ENCODE data around the gene ZNF493.

Gene ZNF493

DNA sequence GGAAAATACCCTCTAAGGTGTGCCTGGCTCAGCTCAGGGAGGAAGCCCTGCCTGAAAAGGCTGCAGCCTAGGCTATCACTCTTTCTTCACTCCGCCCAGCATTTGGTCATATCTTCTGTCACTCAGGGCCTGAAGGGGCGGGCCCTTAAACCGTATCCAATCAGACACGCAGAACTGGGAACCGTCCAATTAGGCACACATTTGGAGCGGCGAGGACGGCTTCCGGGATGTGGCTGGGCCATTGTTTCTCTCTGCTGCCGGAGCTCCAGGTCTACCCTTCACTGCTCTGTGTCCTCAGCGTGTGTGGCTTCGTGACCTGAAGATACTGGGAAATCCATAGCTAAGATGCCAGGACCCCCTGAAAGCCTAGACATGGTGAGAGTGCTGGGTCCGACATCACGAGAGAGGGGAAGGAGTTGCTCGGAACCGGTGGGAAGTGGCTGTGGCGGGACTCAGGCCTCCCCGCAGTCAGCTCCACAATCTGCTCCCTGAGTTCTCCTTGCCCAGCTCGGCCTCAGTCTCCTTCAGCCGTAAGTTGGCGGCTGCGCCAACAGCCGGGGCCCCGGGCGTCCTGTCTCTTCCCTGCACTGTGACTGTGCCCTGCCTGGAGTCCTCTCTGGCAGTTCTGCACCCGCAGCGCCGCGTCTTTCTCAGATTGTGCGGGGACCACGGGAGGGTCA lies at the start of gene ZNF493:
TSS of gene ZNF493 (plus strand) at position 241 of the 680 bp plus-strand sequence. CDS start at position 346, 105 bp downstream.
- Histone ChIP-seq H3K9ac (ENCODE audit: low read length in 5 of 5) (peak within 1 kb of the TSS; percentile 87 to 98 (median 92)), H3K9me3 (ENCODE audit: control insufficient read depth in 5 of 5, low read length in 5 of 5) (no peaks in the 10 kb centered on the region), H3K27me3 (ENCODE audit: control insufficient read depth in 5 of 5, insufficient read depth in 4 of 5, low read length in 5 of 5) (no peaks in the 10 kb centered on the region), H3K4me3 (ENCODE audit: low read depth in 1 of 5, low read length in 5 of 5) (peak within 1 kb of the TSS; percentile 98 to 100 (median 100)), H3K27ac (ENCODE audit: low read depth, low read length) (peak within 1 kb of the TSS; percentile 86), H3K36me3 (ENCODE audit: control insufficient read depth in 5 of 5, insufficient read depth in 5 of 5, low read length in 5 of 5) (peaks cover 0 to 8% (median 3%) of the 10 kb centered on the region in 5 donors), H3K4me1 (ENCODE audit: control insufficient read depth in 5 of 5, insufficient read depth in 5 of 5, low read length in 5 of 5) (peaks cover 5 to 17% (median 12%) of the 10 kb centered on the region in 5 donors)

DNA sequence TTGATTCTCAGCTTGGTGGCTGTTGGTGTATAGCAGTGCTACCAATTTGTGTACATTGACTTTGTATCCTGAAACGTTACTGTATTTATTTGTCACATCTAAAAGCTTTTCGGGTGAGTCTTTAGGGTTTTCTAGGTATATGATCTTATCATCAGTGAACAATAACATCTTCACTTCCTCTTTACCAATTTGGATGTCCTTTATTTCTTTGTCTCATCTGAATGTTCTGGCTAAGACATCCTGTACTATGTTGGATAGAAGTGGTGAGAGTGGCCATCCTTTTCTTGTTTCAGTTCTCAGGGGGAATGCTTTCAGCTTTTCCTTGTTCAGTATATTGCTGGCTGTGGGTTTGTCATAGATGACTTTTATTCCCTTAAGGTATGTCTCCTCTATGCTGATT lies 44.1 kb upstream of the ZNF493 start:
- H3K4me1 ChIP-seq (ENCODE audit: control insufficient read depth in 5 of 5, insufficient read depth in 5 of 5, low read length in 5 of 5) = no peaks in the 10 kb centered on the region
- H3K27me3 ChIP-seq (ENCODE audit: control insufficient read depth in 5 of 5, insufficient read depth in 4 of 5, low read length in 5 of 5) = no peaks in the 10 kb centered on the region
- H3K9ac ChIP-seq (ENCODE audit: low read length in 5 of 5) = no peak overlapping the region
- no peak overlapping the region for H3K27ac ChIP-seq (ENCODE audit: low read depth, low read length)
- no peak overlapping the region for H3K4me3 ChIP-seq (ENCODE audit: low read depth in 1 of 5, low read length in 5 of 5)
- H3K9me3 ChIP-seq (ENCODE audit: control insufficient read depth in 5 of 5, low read length in 5 of 5) = peaks cover 2 to 5% (median 4%) of the 10 kb centered on the region in 5 donors
- no peaks in the 10 kb centered on the region for H3K36me3 ChIP-seq (ENCODE audit: control insufficient read depth in 5 of 5, insufficient read depth in 5 of 5, low read length in 5 of 5)

DNA sequence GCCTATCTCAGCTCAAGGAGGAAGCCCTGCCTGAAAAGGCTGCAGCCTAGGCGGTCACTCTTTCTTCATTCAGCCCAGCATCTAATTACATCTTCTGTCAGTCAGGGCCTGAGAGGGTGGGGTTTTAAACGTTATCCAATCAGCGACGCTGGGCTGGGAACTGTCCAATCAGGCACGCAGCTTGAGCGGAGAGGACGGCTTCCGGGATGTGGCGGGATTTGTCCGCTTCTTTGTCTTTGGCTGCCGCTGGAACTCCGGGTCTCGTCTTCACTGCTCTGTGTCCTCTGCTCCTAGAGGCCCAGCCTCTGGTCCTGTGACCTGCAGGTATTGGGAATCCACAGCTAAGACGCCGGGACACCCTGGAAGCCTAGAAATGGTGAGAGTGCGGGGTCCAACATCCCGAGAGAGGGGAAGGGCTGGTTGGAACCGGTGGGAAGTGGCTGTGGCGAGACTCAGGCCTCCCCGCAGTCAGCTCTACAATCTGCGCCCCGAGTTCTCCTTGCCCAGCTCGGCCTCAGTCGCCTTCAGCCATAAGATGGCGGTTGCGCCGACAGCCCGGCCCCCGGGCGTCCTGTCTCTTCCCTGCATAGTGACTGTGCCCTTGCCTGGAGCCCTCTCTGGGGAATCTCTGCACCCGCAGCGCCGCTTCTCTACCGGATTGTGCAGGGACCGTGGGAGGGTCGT lies 38.0 kb upstream of the ZNF493 start, which contains the start of gene ZNF738:
TSS of gene ZNF738 (plus strand) at position 233 of the 684 bp plus-strand sequence. CDS start at position 374, 141 bp downstream.
- no peaks in the 10 kb centered on the region for H3K9me3 ChIP-seq (ENCODE audit: control insufficient read depth in 5 of 5, low read length in 5 of 5)
- H3K4me1 ChIP-seq (ENCODE audit: control insufficient read depth in 5 of 5, insufficient read depth in 5 of 5, low read length in 5 of 5) = peaks cover 2 to 13% (median 4%) of the 10 kb centered on the region in 5 donors
- no peaks in the 10 kb centered on the region for H3K27me3 ChIP-seq (ENCODE audit: control insufficient read depth in 5 of 5, insufficient read depth in 4 of 5, low read length in 5 of 5)
- peak within 1 kb of the TSS; percentile 57 for H3K27ac ChIP-seq (ENCODE audit: low read depth, low read length)
- peaks cover 0 to 3% (median 0%) of the 10 kb centered on the region in 5 donors for H3K36me3 ChIP-seq (ENCODE audit: control insufficient read depth in 5 of 5, insufficient read depth in 5 of 5, low read length in 5 of 5)
- peak within 1 kb of the TSS; percentile 73 to 94 (median 84) for H3K9ac ChIP-seq (ENCODE audit: low read length in 5 of 5)
- peak within 1 kb of the TSS; percentile 74 to 97 (median 95) for H3K4me3 ChIP-seq (ENCODE audit: low read depth in 1 of 5, low read length in 5 of 5)

DNA sequence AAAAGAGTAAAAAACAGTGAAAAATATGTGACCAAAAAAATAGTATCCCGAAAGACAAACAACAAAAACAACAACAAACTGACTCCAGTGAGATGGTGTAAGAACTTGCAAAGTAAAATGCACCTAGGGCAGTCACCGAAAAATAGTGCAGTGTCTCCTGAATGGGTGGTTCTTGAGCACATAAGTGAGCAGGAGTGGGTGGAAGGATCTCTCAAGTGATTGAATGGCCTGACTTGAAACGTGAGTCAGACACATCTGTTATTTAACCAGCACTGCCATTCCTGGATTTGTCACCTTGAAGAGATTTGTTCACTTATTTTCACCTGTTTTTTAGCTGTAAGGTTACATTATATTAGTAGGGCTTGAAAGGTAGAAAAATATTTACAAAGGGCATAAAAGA lies 34.6 kb upstream of the ZNF493 start:
- Histone ChIP-seq H3K36me3 (ENCODE audit: control insufficient read depth in 5 of 5, insufficient read depth in 5 of 5, low read length in 5 of 5) (peaks cover 0 to 12% (median 3%) of the 10 kb centered on the region in 5 donors), H3K4me1 (ENCODE audit: control insufficient read depth in 5 of 5, insufficient read depth in 5 of 5, low read length in 5 of 5) (peaks cover 2 to 13% (median 4%) of the 10 kb centered on the region in 5 donors), H3K4me3 (ENCODE audit: low read depth in 1 of 5, low read length in 5 of 5) (no peak overlapping the region)

DNA sequence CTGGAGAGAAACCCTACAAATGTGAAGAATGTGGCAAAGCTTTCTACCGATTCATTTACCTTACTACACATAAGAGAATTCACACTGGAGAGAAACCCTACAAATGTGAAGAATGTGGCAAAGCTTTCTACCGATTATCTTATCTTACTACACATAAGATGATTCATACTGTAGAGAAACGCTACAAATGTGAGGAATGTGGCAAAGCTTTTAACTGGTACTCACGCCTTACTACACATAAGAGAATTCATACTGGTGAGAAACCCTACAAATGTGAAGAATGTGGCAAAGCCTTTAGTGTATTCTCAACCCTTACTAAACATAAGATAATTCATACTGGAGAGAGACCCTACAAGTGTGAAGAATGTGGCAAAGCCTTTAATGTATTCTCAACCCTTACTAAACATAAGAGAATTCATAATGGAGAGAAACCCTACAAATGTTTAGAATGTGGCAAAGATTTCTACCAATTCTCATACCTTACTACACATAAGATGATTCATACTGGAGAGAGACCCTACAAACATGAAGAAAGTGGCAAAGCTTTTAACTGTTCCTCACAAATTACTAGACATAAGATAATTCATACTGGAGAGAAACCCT lies 12.9 kb upstream of the ZNF493 start:
- Histone ChIP-seq H3K4me1 (ENCODE audit: control insufficient read depth in 5 of 5, insufficient read depth in 5 of 5, low read length in 5 of 5) (no peaks in the 10 kb centered on the region), H3K36me3 (ENCODE audit: control insufficient read depth in 5 of 5, insufficient read depth in 5 of 5, low read length in 5 of 5) (peaks cover 0 to 13% (median 8%) of the 10 kb centered on the region in 5 donors), H3K27ac (ENCODE audit: low read depth, low read length) (no peak overlapping the region), H3K4me3 (ENCODE audit: low read depth in 1 of 5, low read length in 5 of 5) (peak overlapping the region in 4 of 5 donors; percentile 29 to 50 (median 40)), H3K27me3 (ENCODE audit: control insufficient read depth in 5 of 5, insufficient read depth in 4 of 5, low read length in 5 of 5) (no peaks in the 10 kb centered on the region), H3K9me3 (ENCODE audit: control insufficient read depth in 5 of 5, low read length in 5 of 5) (peaks cover 33 to 73% (median 72%) of the 10 kb centered on the region in 5 donors), H3K9ac (ENCODE audit: low read length in 5 of 5) (no peak overlapping the region)

More for the DNA sequence above, 34.6 kb upstream of the ZNF493 start:
- H3K9ac ChIP-seq (ENCODE audit: low read length in 5 of 5) = no peak overlapping the region
- no peaks in the 10 kb centered on the region for H3K9me3 ChIP-seq (ENCODE audit: control insufficient read depth in 5 of 5, low read length in 5 of 5)
- no peak overlapping the region for H3K27ac ChIP-seq (ENCODE audit: low read depth, low read length)
- no peaks in the 10 kb centered on the region for H3K27me3 ChIP-seq (ENCODE audit: control insufficient read depth in 5 of 5, insufficient read depth in 4 of 5, low read length in 5 of 5)

DNA sequence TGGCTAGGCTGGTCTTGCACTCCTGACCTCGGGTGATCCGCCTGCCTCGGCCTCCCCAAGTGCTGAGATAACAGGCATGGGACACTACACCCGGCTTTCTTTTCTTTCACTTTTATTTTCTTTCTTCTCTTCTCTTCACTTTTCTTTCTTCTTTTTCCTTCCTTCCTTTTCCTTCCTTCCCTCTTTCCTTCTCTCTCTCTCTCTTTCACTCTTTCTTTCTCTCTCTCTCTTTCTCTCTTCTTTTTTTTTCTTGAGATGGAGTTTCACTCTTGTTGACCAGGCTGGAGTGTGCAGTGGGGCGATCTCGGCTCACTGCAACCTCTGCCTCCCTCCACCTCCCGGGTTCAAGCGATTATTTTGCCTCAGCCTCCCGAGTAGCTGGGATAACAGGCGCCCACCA lies 812 bp upstream of the ZNF493 start:
- no peak overlapping the region for H3K27ac ChIP-seq (ENCODE audit: low read depth, low read length)
- H3K4me1 ChIP-seq (ENCODE audit: control insufficient read depth in 5 of 5, insufficient read depth in 5 of 5, low read length in 5 of 5) = peaks cover 5 to 17% (median 12%) of the 10 kb centered on the region in 5 donors
- H3K27me3 ChIP-seq (ENCODE audit: control insufficient read depth in 5 of 5, insufficient read depth in 4 of 5, low read length in 5 of 5) = no peaks in the 10 kb centered on the region
- H3K9me3 ChIP-seq (ENCODE audit: control insufficient read depth in 5 of 5, low read length in 5 of 5) = no peaks in the 10 kb centered on the region
- peaks cover 0 to 8% (median 3%) of the 10 kb centered on the region in 5 donors for H3K36me3 ChIP-seq (ENCODE audit: control insufficient read depth in 5 of 5, insufficient read depth in 5 of 5, low read length in 5 of 5)
- no peak overlapping the region for H3K4me3 ChIP-seq (ENCODE audit: low read depth in 1 of 5, low read length in 5 of 5)
- H3K9ac ChIP-seq (ENCODE audit: low read length in 5 of 5) = no peak overlapping the region

DNA sequence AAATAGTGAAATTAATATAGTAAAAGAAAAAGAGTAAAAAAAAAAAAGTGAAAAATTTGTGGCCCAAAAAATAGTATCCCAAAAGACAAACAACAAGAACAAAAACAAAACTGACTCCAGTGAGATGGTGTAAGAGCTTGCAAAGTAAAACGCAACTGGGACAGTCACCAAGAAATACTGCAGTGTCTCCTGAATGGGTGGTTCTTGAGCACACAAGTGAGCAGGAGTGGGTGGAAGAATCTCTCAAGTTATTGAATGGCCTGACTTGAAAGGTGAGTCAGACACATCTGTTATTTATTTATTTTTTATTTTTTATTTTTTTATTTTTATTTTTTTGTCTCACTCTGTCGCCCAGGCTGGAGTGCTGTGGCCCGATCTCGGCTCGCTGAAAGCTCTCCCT lies 1.9 kb downstream of the ZNF493 start:
- H3K36me3 ChIP-seq (ENCODE audit: control insufficient read depth in 5 of 5, insufficient read depth in 5 of 5, low read length in 5 of 5) = peaks cover 0 to 17% (median 4%) of the 10 kb centered on the region in 5 donors
- peaks cover 5 to 17% (median 12%) of the 10 kb centered on the region in 5 donors for H3K4me1 ChIP-seq (ENCODE audit: control insufficient read depth in 5 of 5, insufficient read depth in 5 of 5, low read length in 5 of 5)
- H3K4me3 ChIP-seq (ENCODE audit: low read depth in 1 of 5, low read length in 5 of 5) = no peak overlapping the region
- no peak overlapping the region for H3K27ac ChIP-seq (ENCODE audit: low read depth, low read length)
- H3K9me3 ChIP-seq (ENCODE audit: control insufficient read depth in 5 of 5, low read length in 5 of 5) = no peaks in the 10 kb centered on the region
- H3K9ac ChIP-seq (ENCODE audit: low read length in 5 of 5) = no peak overlapping the region
- no peaks in the 10 kb centered on the region for H3K27me3 ChIP-seq (ENCODE audit: control insufficient read depth in 5 of 5, insufficient read depth in 4 of 5, low read length in 5 of 5)

DNA sequence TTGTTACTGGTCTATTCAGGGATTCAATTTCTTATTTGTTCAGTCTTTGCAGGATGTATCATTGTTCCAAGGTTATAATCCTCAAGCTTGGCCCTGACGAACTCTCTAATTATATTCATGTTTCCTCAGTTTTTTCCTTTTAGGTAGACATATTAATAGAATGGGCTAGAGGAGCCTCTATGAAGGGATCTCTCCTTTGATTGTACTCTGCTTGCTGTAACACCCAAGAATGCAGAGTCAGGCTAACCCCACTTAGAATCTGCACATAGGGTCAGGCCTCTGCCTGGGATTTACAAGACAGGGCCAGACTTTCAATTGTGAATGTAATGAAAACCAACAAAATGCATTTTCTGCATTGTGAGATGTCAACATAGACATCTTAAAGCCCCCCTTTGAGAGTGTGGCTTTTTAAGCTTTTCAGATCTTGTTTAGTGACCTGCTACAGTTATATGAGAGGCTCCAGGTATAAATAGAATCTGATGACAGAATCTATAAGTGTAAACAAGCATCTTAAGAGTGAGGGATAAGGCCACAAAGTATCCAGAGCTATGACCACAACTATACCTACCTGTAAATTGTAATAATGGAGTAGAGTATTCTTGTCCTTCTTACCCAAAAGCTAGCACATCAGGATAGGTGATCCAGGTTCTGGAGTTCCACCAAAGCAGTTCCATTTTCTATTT lies 5.5 kb downstream of the ZNF493 start:
- H3K4me1 ChIP-seq (ENCODE audit: control insufficient read depth in 5 of 5, insufficient read depth in 5 of 5, low read length in 5 of 5) = peaks cover 5 to 17% (median 12%) of the 10 kb centered on the region in 5 donors
- peaks cover 3 to 23% (median 9%) of the 10 kb centered on the region in 5 donors for H3K36me3 ChIP-seq (ENCODE audit: control insufficient read depth in 5 of 5, insufficient read depth in 5 of 5, low read length in 5 of 5)
- H3K9me3 ChIP-seq (ENCODE audit: control insufficient read depth in 5 of 5, low read length in 5 of 5) = no peaks in the 10 kb centered on the region
- H3K27ac ChIP-seq (ENCODE audit: low read depth, low read length) = no peak overlapping the region
- no peak overlapping the region for H3K4me3 ChIP-seq (ENCODE audit: low read depth in 1 of 5, low read length in 5 of 5)
- H3K27me3 ChIP-seq (ENCODE audit: control insufficient read depth in 5 of 5, insufficient read depth in 4 of 5, low read length in 5 of 5) = no peaks in the 10 kb centered on the region
- no peak overlapping the region for H3K9ac ChIP-seq (ENCODE audit: low read length in 5 of 5)

DNA sequence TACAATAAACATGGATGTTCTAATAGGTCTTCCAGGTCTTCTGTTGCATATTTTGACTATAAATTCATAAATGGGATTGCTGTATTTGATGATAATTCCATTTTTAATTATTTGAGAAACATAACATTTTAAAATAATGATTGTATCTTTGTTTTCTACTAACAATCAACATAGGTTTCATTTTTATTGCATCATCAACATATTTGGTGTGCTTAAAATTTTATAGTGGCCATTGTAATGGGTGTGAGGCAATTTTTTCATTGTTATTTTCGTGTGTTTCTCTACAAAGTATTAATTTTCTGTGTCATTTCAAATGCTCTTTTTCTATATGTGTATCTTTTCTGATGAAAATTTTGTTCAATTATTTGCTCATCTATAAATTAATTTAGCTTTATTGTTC lies 13.2 kb downstream of the ZNF493 start:
- Histone ChIP-seq H3K9ac (ENCODE audit: low read length in 5 of 5) (no peak overlapping the region), H3K4me3 (ENCODE audit: low read depth in 1 of 5, low read length in 5 of 5) (no peak overlapping the region), H3K4me1 (ENCODE audit: control insufficient read depth in 5 of 5, insufficient read depth in 5 of 5, low read length in 5 of 5) (no peaks in the 10 kb centered on the region), H3K9me3 (ENCODE audit: control insufficient read depth in 5 of 5, low read length in 5 of 5) (peaks cover 0 to 4% (median 0%) of the 10 kb centered on the region in 5 donors), H3K27ac (ENCODE audit: low read depth, low read length) (no peak overlapping the region), H3K27me3 (ENCODE audit: control insufficient read depth in 5 of 5, insufficient read depth in 4 of 5, low read length in 5 of 5) (no peaks in the 10 kb centered on the region), H3K36me3 (ENCODE audit: control insufficient read depth in 5 of 5, insufficient read depth in 5 of 5, low read length in 5 of 5) (peaks cover 19 to 43% (median 30%) of the 10 kb centered on the region in 5 donors)

All from subcutaneous abdominal adipose tissue (tissue), 5 donors.